Neural progenitor cell (in vitro differentiated cells): ENCODE results near the gene STEAP3. TPM values are rescaled to one million over a fixed set of nuclear protein-coding genes. Genes with fewer than 3 reads are reported as not detected.

Experiments used
- DNase-seq: peaks from one replicate; pipeline ENCODE4 v3.0.0-alpha.2; 2016; ENCODE audit warnings: low spot score
- H2AFZ ChIP-seq: fragments of 200-600 bp; sonication (generic); replicated peaks from 2 replicates; pipeline ENCODE4 v1.6.1; 2016; ENCODE audit warnings: antibody characterized with exemption
- H3F3A ChIP-seq: fragments of 200-600 bp; sonication (generic); 2 replicates; pipeline ENCODE4 v1.6.1; 2016; ENCODE audit warnings: antibody characterized with exemption, low read depth
- H3K27ac ChIP-seq: fragments of 200-600 bp; sonication (generic); 2 replicates; pipeline ENCODE4 v1.5.1; 2016; ENCODE audit warnings: mild to moderate bottlenecking
- H3K27me3 ChIP-seq: fragments of 200-600 bp; sonication (generic); 2 replicates; pipeline ENCODE4 v1.6.1; 2016; ENCODE audit warnings: mild to moderate bottlenecking, moderate library complexity
- H3K36me3 ChIP-seq: fragments of 200-600 bp; sonication (generic); 2 replicates; pipeline ENCODE4 v1.5.1; 2016
- H3K4me1 ChIP-seq: fragments of 200-600 bp; sonication (generic); 2 replicates; pipeline ENCODE4 v1.6.1; 2016; ENCODE audit warnings: mixed run types
- H3K4me2 ChIP-seq: fragments of 200-600 bp; sonication (generic); 2 replicates; pipeline ENCODE4 v1.6.1; 2016
- H3K4me3 ChIP-seq: fragments of 200-600 bp; sonication (generic); 2 replicates; pipeline ENCODE4 v1.5.1; 2016
- H3K79me2 ChIP-seq: fragments of 200-600 bp; sonication (generic); 2 replicates; pipeline ENCODE4 v1.6.1; 2016; ENCODE audit warnings: low read depth
- H3K9ac ChIP-seq: fragments of 200-600 bp; sonication (generic); 2 replicates; pipeline ENCODE4 v1.6.1; 2016
- H3K9me3 ChIP-seq: fragments of 200-600 bp; sonication (generic); 2 replicates; pipeline ENCODE4 v1.5.1; 2016; ENCODE audit warnings: low read depth
- H4K20me1 ChIP-seq: fragments of 200-600 bp; sonication (generic); 2 replicates; pipeline ENCODE4 v1.6.1; 2016; ENCODE audit warnings: low read depth
- H3K27ac Mint-ChIP-seq: 3 replicates; pipeline ENCODE4 v1.8.0; 2021; ENCODE audit warnings: mixed read lengths
- H3K27me3 Mint-ChIP-seq: 2 replicates; pipeline ENCODE4 v1.8.0; 2022; ENCODE audit warnings: low read depth, mild to moderate bottlenecking, inconsistent platforms, moderate library complexity, mixed read lengths; ENCODE audit not compliant: insufficient read depth
- H3K36me3 Mint-ChIP-seq: 3 replicates; pipeline ENCODE4 v1.8.0; 2021; ENCODE audit warnings: mixed read lengths
- H3K4me1 Mint-ChIP-seq: 3 replicates; pipeline ENCODE4 v1.8.0; 2021; ENCODE audit warnings: mixed read lengths
- H3K4me3 Mint-ChIP-seq: 3 replicates; pipeline ENCODE4 v1.8.0; 2021; ENCODE audit warnings: mild to moderate bottlenecking, moderate library complexity, mixed read lengths
- H3K9me3 Mint-ChIP-seq: 3 replicates; pipeline ENCODE4 v1.8.0; 2020; ENCODE audit warnings: mixed read lengths
- EZH2 ChIP-seq: fragments of 200-600 bp; sonication (generic); IDR thresholded peaks from 2 replicates; pipeline ENCODE4 v1.6.1; 2017; ENCODE audit warnings: antibody characterized with exemption, mild to moderate bottlenecking, moderate library complexity
- EZH2phosphoT487 ChIP-seq: fragments of 200-600 bp; sonication (generic); IDR thresholded peaks from 2 replicates; pipeline ENCODE4 v1.6.1; 2017; ENCODE audit warnings: antibody characterized with exemption
- total RNA-seq: library from RNA; depleted of rRNA; stranded (reverse); fragments of >200 nt; gene quantifications from 2 replicates; pipeline ENCODE4 v1.2.3, GENCODE V29; 2015; ENCODE audit warnings: low replicate concordance
- TF ChIP-seq, protein P1 (sequence below): fragments of 200-600 bp; sonication (generic); IDR thresholded peaks from 2 replicates; pipeline ENCODE4 v1.5.1; 2017; ENCODE audit warnings: antibody characterized with exemption, mild to moderate bottlenecking

Gene STEAP3
- total RNA-seq, 1 donor from 2014 or later = 0.30 TPM

DNA sequence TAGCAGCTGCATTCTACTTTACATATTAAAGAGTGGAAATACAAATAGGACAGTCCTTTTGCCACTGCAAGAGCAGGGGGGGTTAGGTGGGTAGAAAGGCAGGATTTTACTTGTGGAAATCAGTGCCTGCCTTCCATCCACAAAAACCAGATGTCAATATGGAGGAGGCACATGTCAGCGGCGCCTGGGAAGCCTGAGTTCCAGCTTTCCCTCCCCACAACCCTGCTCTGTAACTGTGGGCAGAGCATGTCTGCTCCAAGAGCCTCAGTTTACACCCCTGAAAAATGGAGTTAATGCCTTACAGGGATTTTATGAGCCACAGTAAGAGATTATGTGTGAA is 32.9 kb downstream of the STEAP3 start:
- Mint-ChIP-seq H3K36me3 (no peaks in the 10 kb centered on the region), H3K9me3 (no peaks in the 10 kb centered on the region), H3K4me1 (peaks cover 60% of the 10 kb centered on the region), H3K4me3 (peak overlapping the region; percentile 46), H3K27ac (peak overlapping the region; percentile 92), H3K27me3 (peaks cover 15% of the 10 kb centered on the region)
- DNase-seq = no peak
- H3K27ac ChIP-seq = no peak overlapping the region
- H3K9me3 ChIP-seq = no peaks in the 10 kb centered on the region
- no peak overlapping the region for H3K4me2 ChIP-seq
- H3K4me1 ChIP-seq = peaks cover 13% of the 10 kb centered on the region
- H3K9ac ChIP-seq = no peak overlapping the region
- H2AFZ ChIP-seq = no peak overlapping the region
- no peaks in the 10 kb centered on the region for H3K27me3 ChIP-seq
- no peak overlapping the region for H3K4me3 ChIP-seq
- TF ChIP-seq EZH2 (no peak), EZH2phosphoT487 (no peak)
- TF ChIP-seq, protein P1, sequence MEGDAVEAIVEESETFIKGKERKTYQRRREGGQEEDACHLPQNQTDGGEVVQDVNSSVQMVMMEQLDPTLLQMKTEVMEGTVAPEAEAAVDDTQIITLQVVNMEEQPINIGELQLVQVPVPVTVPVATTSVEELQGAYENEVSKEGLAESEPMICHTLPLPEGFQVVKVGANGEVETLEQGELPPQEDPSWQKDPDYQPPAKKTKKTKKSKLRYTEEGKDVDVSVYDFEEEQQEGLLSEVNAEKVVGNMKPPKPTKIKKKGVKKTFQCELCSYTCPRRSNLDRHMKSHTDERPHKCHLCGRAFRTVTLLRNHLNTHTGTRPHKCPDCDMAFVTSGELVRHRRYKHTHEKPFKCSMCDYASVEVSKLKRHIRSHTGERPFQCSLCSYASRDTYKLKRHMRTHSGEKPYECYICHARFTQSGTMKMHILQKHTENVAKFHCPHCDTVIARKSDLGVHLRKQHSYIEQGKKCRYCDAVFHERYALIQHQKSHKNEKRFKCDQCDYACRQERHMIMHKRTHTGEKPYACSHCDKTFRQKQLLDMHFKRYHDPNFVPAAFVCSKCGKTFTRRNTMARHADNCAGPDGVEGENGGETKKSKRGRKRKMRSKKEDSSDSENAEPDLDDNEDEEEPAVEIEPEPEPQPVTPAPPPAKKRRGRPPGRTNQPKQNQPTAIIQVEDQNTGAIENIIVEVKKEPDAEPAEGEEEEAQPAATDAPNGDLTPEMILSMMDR = no peak
- H3K36me3 ChIP-seq = no peaks in the 10 kb centered on the region
- no peaks in the 10 kb centered on the region for H3K79me2 ChIP-seq
- peaks cover 22% of the 10 kb centered on the region for H3F3A ChIP-seq
- H4K20me1 ChIP-seq = peaks cover 14% of the 10 kb centered on the region

DNA sequence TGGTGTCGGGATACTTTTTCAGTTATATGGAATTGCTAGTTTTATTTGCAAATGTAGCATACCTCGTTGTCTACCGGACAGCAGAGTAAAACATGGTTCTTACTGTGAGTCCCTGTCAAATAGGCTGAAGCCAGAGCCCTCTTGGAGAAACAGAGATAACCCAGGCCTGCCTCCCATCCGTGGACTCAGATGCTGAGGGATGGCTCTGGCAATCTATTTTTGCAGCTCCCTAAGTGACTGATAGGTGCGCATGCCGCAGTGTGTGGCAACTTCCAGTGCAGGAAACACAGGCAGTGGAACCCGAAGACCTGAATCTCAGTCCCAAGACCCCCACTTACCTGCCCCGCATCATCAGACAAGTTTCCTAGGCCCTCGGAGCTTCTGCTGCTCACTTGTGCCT is 33.6 kb downstream of the STEAP3 start:
- Histone ChIP-seq H3K27me3 (no peaks in the 10 kb centered on the region), H3K4me3 (no peak overlapping the region), H4K20me1 (peaks cover 14% of the 10 kb centered on the region), H3K4me1 (peaks cover 13% of the 10 kb centered on the region), H3K27ac (no peak overlapping the region), H3F3A (peaks cover 22% of the 10 kb centered on the region), H3K36me3 (no peaks in the 10 kb centered on the region), H3K79me2 (no peaks in the 10 kb centered on the region), H3K9ac (no peak overlapping the region), H2AFZ (no peak overlapping the region), H3K9me3 (no peaks in the 10 kb centered on the region), H3K4me2 (no peak overlapping the region)
- no peak for DNase-seq
- no peak overlapping the region for H3K27ac Mint-ChIP-seq
- TF ChIP-seq EZH2phosphoT487 (no peak), EZH2 (no peak)
- TF ChIP-seq, protein P1 = no peak
- no peak overlapping the region for H3K4me3 Mint-ChIP-seq
- H3K4me1 Mint-ChIP-seq = peaks cover 57% of the 10 kb centered on the region
- no peaks in the 10 kb centered on the region for H3K9me3 Mint-ChIP-seq
- peaks cover 13% of the 10 kb centered on the region for H3K27me3 Mint-ChIP-seq
- no peaks in the 10 kb centered on the region for H3K36me3 Mint-ChIP-seq

DNA sequence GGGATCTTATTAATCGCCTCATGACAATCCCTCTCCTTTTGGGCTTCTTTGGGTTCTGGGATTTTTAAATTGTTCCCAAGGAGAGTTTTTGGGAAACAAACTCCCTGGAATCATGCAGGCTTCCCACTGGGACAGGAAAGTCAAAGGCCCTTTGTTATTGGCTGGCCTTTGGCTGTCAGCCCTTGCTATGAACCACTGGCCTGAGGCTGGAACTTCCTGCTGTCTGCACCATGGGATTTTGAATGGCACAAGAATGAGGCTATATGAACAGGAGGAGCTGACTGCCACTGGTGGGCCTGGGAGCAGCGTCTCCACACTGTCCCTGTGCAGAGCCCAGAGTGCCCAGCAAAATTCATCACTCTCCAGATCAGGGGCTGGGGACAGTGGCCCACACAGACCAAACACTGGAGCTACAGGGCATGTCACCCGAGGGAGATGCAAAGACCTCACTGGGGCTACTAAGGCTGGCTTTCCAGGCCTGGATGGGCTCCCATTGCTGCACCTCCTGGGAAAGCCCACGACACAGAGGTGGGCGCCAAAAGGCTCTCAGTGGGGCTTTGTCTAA is 35.7 kb downstream of the STEAP3 start:
- H3K4me3 Mint-ChIP-seq = peak overlapping the region; percentile 11
- H3K4me1 Mint-ChIP-seq = peaks cover 49% of the 10 kb centered on the region
- Histone ChIP-seq H2AFZ (no peak overlapping the region), H3K27me3 (no peaks in the 10 kb centered on the region), H3K9me3 (no peaks in the 10 kb centered on the region), H3K4me3 (no peak overlapping the region), H4K20me1 (peaks cover 14% of the 10 kb centered on the region), H3K4me2 (peak overlapping the region; percentile 38), H3F3A (peaks cover 22% of the 10 kb centered on the region), H3K9ac (no peak overlapping the region), H3K4me1 (peaks cover 13% of the 10 kb centered on the region), H3K27ac (no peak overlapping the region), H3K79me2 (no peaks in the 10 kb centered on the region), H3K36me3 (no peaks in the 10 kb centered on the region)
- H3K9me3 Mint-ChIP-seq = no peaks in the 10 kb centered on the region
- H3K36me3 Mint-ChIP-seq = no peaks in the 10 kb centered on the region
- H3K27me3 Mint-ChIP-seq = peaks cover 9% of the 10 kb centered on the region
- peak; percentile 56 for DNase-seq
- no peak for TF ChIP-seq EZH2
- H3K27ac Mint-ChIP-seq = peak overlapping the region; percentile 81

DNA sequence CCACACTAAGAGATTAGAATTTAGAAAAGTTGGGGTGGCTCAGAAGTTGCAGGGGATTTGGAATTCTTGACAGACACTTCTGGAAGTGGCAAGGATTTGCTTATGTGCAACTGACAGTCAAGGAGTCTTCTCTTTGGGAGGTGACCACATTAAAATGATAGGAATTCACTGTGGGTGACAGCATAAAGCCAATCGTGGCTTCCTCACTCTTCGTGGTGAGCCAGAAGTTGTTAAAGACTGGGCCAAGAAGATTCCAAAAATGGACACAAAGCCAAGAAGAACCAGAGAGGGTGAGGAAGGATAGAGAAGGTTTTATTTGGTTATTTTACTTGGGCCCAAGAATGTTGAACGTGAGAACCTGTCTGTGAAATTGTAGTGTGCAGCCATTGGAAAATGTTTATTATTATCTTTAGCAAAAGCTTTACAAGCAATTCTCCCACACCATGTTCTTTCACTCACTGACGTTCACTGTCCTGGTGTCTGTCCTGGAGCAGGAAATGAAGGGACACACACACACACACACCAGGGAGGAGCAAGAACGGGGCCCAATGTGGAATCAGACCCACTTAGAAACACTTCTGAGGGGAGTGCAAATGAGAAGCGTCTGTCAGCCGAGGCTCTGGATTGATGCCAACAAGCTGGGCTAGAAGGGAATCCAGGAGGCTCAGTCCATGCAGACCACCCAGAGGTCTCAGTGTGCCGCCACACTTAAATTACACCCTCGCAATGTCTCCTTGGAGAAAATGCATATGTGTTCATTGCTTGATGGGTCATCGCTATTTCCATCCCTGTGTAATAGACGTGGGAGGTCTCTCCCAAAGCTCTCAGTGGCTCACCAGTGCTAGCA is 37.2 kb downstream of the STEAP3 start:
- Histone ChIP-seq H2AFZ (no peak overlapping the region), H3K4me1 (peaks cover 12% of the 10 kb centered on the region), H3F3A (peaks cover 18% of the 10 kb centered on the region), H3K79me2 (no peaks in the 10 kb centered on the region), H3K4me2 (no peak overlapping the region), H3K4me3 (no peak overlapping the region), H3K27ac (no peak overlapping the region), H3K27me3 (no peaks in the 10 kb centered on the region), H3K9ac (no peak overlapping the region), H3K9me3 (no peaks in the 10 kb centered on the region), H3K36me3 (no peaks in the 10 kb centered on the region), H4K20me1 (peaks cover 18% of the 10 kb centered on the region)
- H3K27me3 Mint-ChIP-seq = peaks cover 13% of the 10 kb centered on the region
- no peak for DNase-seq
- H3K4me1 Mint-ChIP-seq = peaks cover 41% of the 10 kb centered on the region
- no peak overlapping the region for H3K27ac Mint-ChIP-seq
- no peaks in the 10 kb centered on the region for H3K36me3 Mint-ChIP-seq
- H3K4me3 Mint-ChIP-seq = peak overlapping the region; percentile 15
- H3K9me3 Mint-ChIP-seq = no peaks in the 10 kb centered on the region
- no peak for TF ChIP-seq EZH2
- TF ChIP-seq EZH2phosphoT487 = no peak
- TF ChIP-seq, protein P1 = no peak
